ENCODE data around the gene PLSCR1.
A peak's percentile ranks its signal among the peaks of the same experiment; 100 is the strongest.
"Not testable (repeated sequence)": the region's sequence is repeated elsewhere in the genome, so short reads cannot be mapped to it uniquely, and the experiment has no call there.

The PLSCR1 gene

DNA sequence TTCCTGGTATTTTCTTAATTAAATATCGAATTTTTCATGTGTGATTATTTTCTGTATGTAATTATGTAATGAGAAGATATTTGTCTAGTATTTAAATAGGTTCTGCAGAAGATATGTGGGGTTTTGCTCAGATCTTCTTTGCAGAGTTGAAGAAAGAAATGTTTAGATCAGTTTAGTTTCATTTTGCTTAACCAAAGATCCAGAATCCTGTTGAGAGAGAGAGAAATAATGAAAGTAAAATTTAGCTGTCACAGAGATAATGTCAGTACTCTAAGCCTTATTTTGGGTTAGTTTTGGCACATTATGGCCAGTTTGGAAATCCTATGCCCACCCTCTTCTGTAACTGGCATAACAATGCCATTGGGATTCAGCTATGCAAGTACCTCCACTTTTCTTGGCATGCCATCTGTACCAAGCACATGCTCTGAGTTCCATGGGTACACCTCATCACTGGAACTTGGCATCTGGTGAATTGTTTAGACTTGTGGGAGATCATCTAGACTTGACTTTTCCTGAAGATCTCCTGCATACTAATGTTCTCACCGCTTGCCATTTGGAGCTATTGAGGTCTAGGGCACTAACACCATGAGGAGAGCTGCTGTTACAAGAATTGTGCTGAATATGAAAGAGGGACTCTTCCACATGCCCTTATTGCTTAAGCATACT is 30.9 kb downstream of the PLSCR1 start:
- DNase-seq: no peak

DNA sequence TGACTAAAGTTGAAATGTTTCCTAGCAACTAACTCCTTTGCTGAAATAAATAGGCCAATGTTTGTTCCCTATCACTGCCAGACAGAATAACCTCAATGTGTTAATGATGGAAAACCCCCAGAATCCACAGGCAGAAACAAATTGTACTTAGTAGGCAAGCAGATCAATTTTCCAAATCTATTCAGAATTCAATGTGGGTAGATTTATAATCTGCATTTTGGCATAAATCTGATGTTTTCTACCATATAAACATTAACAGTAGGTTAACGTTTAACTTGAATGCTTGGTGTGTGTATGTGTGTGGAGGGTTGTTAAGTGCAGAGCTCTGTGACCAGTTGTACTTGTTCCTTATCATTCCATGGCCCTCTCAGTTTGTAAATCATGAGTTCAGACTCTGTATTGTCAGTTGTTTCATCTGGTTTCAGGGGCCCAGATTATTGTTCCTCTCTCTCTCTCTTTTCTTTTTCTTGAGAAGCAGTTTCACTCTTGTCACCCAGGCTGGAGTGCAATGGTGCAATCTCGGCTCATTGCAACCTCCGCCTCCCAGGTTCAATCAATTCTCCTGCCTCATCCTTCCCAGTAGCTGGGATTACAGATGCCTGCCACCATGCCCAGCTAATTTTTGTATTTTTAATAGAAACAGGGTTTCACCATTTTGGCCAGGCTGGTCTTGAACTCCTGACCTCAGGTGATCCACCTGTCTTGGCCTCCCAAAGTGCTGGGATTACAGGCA is 32.8 kb downstream of the PLSCR1 start:
- DNase-seq: no peak

DNA sequence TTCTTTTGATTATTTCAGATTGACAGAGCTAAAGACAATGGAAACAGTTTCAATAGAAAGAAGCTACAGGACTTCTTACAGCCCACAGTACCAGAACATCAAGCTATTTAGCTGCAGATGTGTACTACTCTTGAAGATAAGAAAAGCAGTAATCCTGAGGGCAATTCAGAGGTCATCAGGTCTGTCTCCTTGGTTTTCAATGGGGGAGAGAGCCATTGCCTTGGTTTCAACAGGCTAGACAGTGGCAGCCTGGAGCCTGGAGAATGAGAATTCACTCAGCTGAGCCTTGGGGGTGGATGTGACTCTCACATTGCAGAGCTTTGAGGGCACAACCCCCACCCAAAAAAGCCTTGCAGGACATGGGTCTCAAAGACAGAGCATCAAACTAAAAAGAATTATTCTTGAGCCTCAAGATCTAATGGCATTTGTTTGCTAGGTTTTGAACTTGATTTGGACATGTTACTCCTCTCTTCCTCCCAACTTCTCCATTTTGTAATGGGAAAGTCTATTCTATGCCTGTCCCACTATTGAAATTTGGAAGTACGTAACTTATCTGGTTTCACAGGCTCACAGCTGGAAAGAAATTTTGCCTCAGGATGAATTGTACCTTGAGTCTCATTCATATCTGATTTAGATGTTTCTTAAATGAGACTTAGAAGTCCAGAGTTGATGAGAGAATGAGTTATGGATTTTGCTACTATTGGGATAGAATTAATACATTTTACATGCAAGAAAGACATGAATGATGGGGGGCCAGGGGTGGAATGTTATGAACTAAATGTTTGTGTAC is 36.9 kb downstream of the PLSCR1 start:
- no peak for DNase-seq

DNA sequence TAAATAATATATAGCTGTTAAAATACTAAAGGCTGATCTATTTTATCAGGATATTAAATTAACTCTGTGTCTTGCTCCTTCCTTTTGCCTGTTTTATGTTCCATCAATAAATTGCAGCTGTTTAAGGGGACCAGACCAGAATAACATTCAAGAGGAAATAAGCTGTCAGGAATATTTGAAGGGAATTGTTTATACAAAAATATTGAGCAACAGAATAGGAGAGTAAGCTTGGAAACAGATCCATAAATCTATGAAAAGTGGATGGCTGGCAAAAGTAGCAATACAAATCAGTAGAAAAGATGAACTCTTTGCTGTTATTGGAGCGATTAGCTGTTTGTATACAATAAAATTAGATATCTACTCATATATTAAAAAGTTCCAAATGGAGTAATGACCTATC is 38.9 kb downstream of the PLSCR1 start:
- no peak for DNase-seq

DNA sequence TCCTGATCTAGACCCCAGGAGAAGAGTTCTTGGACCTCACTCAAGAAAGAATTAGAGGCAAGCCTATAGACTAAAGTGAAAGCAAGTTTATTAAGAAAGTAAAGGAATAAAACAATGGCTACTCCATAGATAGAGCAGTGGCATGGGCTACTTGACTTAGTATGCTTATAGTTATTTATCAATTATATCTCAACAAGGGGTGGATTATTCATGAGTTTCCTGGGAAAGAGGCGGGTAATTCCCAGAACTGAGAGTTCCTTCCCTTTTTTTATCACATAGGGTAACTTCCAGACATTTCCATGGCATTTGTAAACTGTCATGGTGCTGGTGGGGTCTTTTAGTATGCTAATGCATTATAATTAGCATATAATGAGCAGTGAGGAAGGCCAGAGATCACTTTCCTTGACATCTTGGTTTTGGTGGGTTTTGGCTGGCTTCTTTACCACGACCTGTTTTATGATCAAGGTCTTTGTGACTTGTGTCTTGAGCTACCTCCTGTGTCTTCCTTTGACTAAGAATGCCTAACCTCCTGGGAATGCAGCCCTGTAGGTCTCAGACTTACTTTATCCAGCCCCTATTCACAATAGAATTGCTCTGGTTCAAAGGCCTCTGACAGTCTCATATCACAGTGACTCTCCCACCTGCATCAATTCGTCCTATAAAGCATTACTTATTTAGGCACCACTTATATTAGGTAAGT is 39.8 kb downstream of the PLSCR1 start:
- no peak for DNase-seq

DNA sequence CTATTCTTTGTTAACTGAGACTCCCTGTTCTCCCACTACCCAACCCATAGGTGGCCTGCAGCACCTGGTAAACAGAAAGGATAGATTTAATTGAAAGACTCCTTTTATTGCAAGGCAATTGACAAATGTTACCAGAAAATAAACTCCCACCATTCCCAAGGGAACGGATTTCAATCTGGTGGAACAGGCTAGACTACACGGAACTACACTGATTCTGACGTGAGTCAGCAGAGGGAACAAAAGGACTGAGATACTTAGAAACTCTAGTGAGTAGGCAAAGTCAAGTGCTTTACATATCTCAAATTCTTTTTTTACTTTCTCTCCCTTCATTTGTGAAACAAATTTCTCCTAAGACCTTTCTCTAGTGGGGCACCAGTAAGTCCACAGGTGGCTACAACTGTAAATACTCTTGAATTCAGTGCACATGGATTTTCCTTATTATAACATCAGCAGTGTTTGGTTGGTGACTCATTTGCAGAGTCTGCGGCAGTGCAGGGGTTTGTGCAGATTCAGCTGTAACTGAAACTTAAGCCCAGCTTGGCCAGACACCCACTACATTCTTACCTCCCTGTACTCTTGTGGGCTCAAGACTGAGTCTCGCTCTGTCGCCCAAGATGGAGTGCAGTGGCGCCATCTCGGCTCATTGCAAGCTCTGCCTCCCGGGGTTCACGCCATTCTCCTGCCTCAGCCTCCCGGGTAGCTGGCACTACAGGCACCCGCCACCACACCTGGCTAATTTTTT is 40.8 kb downstream of the PLSCR1 start:
- DNase-seq: peak in 1 of 5 donors; percentile 35

DNA sequence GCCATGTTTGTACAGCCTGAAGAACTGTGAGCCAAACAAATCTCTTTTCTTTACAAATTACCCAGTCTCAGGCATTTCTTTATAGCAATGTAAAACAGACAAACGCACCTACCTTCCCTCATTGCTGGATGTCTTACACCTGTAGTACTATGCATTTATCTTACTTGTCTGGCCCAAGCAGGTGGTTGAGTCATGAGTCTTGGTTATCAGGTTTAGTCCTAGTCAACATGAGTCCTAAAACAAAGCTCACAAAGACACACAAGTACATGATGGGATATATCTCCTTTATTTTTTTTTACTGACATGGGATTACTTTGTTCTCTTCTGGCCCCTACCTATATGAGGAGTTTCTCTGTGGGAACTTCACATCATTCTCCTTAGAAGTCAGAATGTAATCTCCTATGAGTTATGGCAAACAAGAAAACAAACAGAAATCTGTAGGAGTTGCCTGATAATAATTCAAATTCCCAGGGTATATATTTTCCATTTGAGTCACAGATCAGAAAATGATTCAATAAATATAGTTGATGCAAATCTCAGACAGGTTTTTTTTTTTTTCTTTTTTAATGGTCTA is 41.4 kb downstream of the PLSCR1 start:
- DNase-seq: no peak

DNA sequence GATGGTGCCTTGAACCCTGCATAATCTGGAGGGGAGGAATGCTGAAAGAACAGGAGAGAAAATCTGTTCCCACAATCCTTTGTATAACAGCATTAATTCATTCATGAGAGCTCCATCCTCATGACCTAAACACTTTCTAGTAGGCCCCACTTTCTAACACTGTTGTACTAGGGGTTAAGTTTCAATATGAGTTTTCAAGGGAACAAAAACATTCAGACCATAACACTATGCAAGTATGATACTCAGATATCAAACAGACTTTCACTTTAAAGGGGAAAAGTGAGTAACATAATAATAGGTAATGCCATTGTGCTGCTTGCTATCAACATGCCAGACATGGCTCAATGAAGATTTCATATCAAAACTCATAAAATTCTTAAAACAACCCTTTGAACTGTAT is 42.7 kb downstream of the PLSCR1 start:
- DNase-seq: no peak

DNA sequence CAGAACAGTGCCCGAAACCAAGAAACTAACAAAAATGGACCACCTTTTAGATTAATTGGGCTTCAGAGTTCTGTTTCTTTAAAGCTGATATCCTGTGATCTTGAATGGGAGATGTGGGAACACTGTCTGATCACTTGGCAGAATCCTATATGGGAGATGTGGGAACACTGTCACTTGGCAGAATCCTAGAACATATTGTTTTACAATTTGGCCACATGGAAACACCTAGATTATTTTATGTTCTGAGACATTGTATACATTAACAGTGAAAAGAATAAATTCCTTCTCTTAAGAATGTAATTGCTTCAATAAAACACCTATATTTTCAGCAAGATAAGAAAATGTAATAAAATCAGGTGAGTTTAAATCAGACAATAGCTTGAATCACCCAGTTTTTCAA is 44.7 kb downstream of the PLSCR1 start:
- DNase-seq: no peak

DNA sequence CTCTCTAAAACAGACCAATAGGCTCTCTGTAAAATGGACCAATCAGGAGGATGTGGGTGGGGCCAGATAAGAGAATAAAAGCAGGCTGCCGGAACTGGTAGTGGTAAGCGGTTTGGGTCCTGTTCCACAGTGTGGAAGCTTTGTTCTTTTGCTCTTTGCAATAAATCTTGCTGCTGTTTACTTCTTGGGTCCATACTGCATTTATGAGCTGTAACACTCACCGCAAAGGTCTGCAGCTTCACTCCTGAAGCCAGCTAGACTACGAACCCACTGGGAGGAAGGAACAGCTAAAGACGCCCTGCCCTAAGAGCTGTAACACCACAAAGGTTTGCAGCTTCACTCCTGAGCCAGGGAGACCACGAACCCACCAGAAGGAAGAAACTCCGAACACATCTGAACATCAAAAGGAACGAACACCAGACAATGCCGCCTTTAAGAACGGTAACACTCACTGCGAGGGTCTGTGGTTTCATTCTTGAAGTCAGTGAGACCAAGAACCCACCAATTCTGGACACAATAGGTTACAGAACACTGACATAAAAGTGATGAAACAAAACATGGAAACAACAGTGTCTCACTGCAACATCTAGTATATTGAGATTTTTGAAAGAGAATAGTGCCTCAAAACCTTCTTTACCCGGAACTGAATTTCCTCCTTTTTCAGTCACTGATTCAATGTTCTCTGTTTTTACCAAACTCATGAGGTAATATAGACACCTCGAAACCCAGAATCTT is 46.2 kb downstream of the PLSCR1 start:
- peak in 1 of 5 donors; percentile 57 for DNase-seq

DNA sequence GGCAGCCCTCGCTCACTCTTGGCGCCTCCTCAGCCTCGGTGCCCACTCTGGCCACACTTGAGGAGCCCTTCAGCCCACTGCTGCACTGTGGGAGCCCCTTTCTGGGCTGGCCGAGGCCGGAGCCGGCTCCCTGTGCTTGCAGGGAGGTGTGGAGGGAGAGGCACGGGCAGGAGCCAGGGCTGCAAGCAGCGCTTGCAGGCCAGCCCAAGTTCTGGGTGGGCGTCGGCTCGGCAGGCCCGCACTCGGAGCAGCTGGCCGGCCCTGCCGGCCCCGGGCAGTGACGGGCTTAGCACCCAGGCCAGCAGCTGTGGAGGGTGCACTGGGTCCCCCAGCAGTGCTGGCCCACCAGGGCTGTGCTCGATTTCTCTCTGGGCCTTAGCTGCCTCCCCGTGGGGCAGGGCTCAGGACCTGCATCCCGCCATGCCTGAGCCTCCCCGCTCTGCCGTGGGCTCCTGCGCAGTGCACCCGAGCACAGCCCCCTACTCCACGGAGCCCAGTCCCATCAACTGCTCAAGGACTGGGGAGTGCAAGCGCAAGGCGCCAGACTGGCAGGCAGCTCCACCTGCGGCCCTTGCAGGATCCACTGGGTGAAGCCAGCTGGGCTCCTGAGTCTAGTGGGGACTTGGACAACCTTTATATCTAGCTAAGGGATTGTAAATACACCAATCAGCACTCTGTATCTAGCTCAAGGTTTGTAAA is 47.1 kb downstream of the PLSCR1 start:
- DNase-seq: not testable (repeated sequence)

DNA sequence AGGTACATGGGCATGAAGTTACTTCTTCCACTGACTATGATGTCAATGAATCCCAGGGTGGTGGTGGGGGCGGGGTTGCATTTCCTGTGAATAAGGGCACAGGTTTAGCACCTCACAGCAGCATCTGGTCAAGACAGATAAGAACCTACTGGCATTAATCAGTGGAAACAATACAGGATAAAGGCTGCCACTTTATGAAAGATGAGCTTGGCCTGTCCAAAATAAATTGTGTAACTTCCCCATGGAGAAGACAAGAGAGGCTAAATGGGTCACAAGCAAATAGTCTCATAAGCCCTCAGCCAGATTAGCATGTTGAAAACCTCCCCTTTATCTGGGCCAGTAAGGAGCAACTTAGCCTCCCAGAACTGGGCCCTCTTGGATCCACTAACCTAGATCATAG is 47.7 kb downstream of the PLSCR1 start:
- DNase-seq: no peak

DNA sequence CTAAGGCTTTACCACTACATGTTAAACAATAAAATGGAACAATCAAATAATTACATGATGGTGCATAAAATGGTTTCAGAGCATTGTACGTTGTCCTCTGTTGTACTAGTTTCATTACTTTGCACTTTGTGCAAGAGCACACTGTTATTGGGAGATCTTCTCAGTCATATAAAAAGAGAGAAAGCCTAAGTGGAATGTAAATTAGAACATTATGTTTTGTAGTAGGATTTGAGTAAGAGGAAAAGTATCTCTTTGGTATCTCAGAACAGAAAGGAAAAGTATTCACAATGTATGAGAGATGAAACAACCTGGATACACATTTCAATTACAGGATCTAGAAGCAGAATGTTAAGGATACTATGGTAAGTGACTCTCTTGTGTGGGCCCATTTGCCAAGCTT is 48.2 kb downstream of the PLSCR1 start:
- DNase-seq: no peak

DNA sequence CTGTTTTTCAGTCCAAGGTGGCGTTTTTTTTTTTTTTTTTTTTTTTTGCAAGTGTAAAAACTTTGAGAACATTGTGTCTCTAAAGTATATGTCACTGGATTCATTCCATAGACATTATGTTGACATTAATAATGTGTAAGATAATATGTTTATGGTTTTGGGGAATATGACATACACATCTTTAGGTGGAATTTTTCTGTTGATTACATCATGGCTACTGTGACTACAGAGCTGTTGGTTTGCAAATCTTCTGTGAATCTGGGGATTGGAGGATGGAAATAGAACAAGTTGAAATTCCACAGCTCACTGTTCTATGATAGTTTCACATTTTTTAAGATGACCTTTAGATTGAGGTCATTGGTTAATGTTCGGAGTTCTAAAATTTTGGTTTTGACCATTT is 50.6 kb downstream of the PLSCR1 start:
- DNase-seq: no peak

DNA sequence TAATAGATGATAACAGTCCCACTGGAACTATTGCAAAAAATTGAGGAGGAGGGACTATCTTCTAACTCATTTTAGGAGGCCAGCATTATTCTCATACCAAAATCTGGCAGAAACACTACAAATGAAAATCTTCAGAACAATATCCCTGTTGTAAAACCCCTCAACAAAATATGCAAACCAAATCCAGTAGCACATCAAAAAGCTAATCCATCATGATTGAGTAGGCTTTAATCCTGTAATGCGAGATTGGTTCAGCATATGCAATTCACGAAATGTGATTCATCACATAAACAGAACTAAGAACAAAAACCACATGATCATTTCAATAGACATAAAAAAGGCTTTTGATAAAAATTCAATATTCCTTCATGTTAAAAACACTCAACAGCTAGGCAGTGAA is 51.2 kb downstream of the PLSCR1 start:
- DNase-seq: no peak

DNA sequence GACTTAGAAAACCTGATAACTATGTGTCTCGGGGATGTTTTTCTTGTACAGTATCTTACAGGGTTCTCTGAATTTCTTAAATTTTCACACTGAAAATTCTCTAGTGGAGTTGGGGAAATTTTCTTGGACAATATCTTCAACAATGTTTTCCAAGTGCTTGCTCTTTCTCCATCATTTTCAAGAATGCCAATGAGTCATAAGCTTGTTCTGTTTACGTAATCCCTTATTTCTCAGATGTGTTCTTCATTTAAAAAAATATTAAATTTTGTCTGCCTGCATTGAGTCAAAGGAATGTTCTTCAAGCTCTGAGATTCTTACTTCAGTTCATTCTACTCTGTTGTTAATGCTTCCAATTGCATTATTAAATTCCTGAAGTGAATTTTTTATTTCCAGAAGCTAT is 53.1 kb downstream of the PLSCR1 start:
- no peak for DNase-seq

DNA sequence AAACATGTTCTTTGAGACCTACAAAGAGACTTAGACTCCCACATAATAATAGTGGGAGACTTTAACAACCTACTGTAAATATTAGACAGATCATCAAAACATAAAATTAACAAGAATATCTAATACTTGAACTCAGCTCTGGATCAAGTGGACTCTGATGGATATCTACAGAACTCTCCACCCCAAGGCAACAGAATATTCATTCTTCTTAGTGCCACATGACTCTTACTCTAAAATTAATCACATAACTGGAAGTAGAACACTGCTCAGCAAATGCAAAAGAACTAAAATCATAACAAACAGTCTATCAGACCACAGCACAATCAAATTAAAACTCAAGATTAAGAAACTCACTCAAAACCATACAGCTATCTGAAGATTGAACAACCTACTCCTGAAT is 59.1 kb downstream of the PLSCR1 start:
- no peak for DNase-seq

DNA sequence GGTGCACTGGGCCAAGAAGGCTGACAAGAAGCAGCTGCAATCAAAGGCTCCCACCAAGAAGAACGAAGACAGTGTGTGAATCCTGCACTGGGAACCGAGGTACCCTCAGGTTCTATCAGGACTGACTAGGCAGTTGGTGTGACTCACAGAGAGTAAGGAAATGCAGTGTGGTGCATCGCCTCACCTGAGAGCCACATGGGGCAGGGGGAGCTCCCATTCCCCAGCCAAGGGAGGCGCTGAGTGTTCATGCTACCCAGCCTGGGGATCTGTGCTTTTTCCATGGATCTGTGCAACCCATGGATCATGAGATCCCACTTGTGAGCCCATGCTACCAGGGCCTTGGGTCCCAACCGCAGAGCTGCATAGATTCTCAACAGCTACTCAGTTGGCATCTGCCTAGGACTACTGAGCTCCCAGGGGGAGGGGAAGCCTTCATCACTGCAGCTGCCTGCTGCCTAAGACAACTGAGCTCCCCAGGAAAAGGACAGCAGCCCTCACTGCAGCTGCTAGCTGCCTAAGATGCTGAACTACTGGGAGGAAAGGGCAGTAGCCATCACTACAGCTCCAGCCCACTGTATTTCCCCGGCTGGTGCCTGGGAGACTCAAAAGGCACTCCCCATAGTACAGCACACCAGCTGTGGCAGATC is 68.2 kb downstream of the PLSCR1 start:
- no peak for DNase-seq

DNA sequence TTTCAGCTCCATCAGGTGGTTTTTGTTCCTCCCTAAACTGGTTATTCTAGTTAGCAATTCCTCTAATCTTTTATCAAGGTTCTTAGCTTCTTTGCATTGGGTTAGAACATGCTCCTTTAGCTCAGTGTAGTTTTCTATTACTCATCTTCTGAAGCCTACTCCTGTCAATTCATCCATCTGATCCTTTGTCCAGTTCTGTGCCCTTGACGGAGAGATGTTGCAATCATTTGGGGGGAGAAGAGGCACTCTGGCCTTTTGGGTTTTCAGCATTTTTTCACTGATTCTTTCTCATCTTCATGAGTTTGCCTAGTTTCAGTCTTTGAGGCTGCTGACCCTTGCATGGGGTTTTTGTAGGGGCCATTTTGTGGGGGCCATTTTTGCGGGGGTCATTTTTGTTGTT is 69.4 kb downstream of the PLSCR1 start:
- DNase-seq: not testable (repeated sequence)

DNA sequence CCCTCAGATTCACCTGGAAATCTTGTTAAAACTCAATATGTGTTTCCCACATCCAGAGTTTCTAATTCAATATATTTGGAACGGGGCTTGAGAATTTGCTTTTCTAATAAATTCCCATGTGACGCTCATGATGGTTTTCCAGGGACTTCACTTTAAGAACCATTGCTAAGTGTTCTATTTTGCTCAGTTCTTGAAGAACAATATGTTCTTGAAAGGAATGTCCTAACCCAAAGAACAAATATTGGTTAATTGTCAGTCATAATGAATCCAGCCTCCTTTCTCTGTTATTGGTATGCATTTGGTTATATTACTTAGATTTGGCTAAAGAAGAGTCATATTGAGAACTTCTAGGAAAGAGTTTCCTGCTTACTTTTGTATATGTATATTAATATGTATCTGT is 70.7 kb downstream of the PLSCR1 start:
- DNase-seq: no peak
